ENCODE results near the gene MYL2.

Gene MYL2

GRCh38 chr12:110896559-110896958 lies 23.8 kb downstream of the MYL2 start:
- no peak for DNase-seq (ENCODE audit: low read depth)

- no peak for DNase-seq (ENCODE audit: low read depth)
These were observed 26.4 kb downstream of the MYL2 start for GRCh38 chr12:110893956-110894355.

- DNase-seq (ENCODE audit: low read depth): no peak
These were observed 31.0 kb downstream of the MYL2 start for GRCh38 chr12:110889361-110889760.

GRCh38 chr12:110888256-110888991 lies 32.0 kb downstream of the MYL2 start:
- DNase-seq (ENCODE audit: low read depth): no peak

GRCh38 chr12:110885152-110885840 lies 35.1 kb downstream of the MYL2 start:
- no peak for DNase-seq (ENCODE audit: low read depth)

GRCh38 chr12:110883251-110883650 lies 37.1 kb downstream of the MYL2 start:
- no peak for DNase-seq (ENCODE audit: low read depth)

- DNase-seq (ENCODE audit: low read depth): no peak
These were observed 39.7 kb downstream of the MYL2 start for GRCh38 chr12:110880651-110881050.

- DNase-seq (ENCODE audit: low read depth): no peak
These were observed 45.6 kb downstream of the MYL2 start for GRCh38 chr12:110874781-110875180.

GRCh38 chr12:110874351-110874750 lies 46.0 kb downstream of the MYL2 start:
- no peak for DNase-seq (ENCODE audit: low read depth)

- DNase-seq (ENCODE audit: low read depth): no peak
These were observed 48.3 kb downstream of the MYL2 start for GRCh38 chr12:110872100-110872499.

- no peak for DNase-seq (ENCODE audit: low read depth)
These were observed 50.6 kb downstream of the MYL2 start for GRCh38 chr12:110869803-110870202.

GRCh38 chr12:110869026-110869425 lies 51.4 kb downstream of the MYL2 start:
- no peak for DNase-seq (ENCODE audit: low read depth)

GRCh38 chr12:110865521-110865920 lies 54.9 kb downstream of the MYL2 start:
- DNase-seq (ENCODE audit: low read depth): no peak

- DNase-seq (ENCODE audit: low read depth): no peak
These were observed 57.2 kb downstream of the MYL2 start for GRCh38 chr12:110863161-110863560.

GRCh38 chr12:110862329-110862728 lies 58.0 kb downstream of the MYL2 start:
- DNase-seq (ENCODE audit: low read depth): no peak

- no peak for DNase-seq (ENCODE audit: low read depth)
These were observed 58.6 kb downstream of the MYL2 start for GRCh38 chr12:110861729-110862128.
